AG04450 (cell line): Measurements from ENCODE around the gene GFOD2. TPM values are rescaled to one million over a fixed set of nuclear protein-coding genes. Genes with fewer than 3 reads are reported as not detected.

ENCODE experiments used
- CTCF ChIA-PET: fragments of 300-600, 350-600 bp; formaldehyde crosslinking; extraction: SDS; loops from one replicate; lab custom pipeline; 2022; ENCODE audit warnings: antibody characterized with exemption, inconsistent platforms; lab: Charles Lee
- POLR2A ChIA-PET: fragments of 350-600 bp; formaldehyde crosslinking; extraction: SDS; loops from one replicate; lab custom pipeline; 2021; ENCODE audit warnings: antibody characterized with exemption, inconsistent platforms; lab: Yijun Ruan, JAX
- DNase-seq: peaks from one replicate; pipeline ENCODE4 v3.0.0-alpha.2; 2011; ENCODE audit warnings: low read depth, low spot score
- H3K27ac ChIP-seq: one replicate; pipeline ENCODE4 v1.5.1; 2012; ENCODE audit warnings: low read depth, low read length, control low read depth
- H3K27me3 ChIP-seq: one replicate; pipeline ENCODE4 v1.6.0; 2012; ENCODE audit warnings: low read length; ENCODE audit not compliant: control insufficient read depth, insufficient read depth
- H3K4me3 ChIP-seq: 2 replicates; pipeline ENCODE4 v1.5.1; 2011; ENCODE audit warnings: mild to moderate bottlenecking, low read depth, low read length, control low read depth
- H3K9me3 ChIP-seq: 2 replicates; pipeline ENCODE4 v1.5.1; 2012; ENCODE audit warnings: low read length; ENCODE audit not compliant: control insufficient read depth, insufficient read depth
- polyA plus RNA-seq: library from polyadenylated mRNA; depleted of rRNA; stranded (reverse); fragments of >200 nt; gene quantifications from 2 replicates; pipeline ENCODE4 v1.2.3, GENCODE V29; 2011
- TF ChIP-seq, protein P1 (sequence below): IDR thresholded peaks from 2 replicates; pipeline ENCODE4 v1.5.1; 2011; ENCODE audit warnings: low read depth, low read length, control low read depth, inconsistent platforms

Gene GFOD2
- polyA plus RNA-seq, 1 experiment: 11.1 TPM

DNA sequence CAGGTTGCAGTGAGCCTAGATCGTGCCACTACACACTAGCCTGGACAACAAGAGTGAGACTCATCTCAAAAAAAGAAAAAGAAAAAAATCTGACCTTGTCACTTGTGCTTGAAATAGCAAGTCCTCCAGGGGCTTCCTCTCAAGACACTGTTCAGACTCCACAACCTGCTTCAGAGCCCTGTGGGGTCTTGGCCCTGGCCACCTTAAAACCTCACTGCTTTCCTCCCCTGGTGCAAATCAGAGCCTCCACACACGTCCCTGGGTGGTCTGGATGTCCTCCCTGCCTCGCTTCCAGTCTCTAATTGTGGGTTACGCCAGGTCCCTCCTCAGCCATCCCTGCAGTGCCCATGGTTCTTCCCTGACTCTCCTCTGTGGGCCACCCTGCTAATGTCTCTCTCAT lies 63.8 kb downstream of the GFOD2 start:
- no peak overlapping the region for H3K4me3 ChIP-seq
- H3K27ac ChIP-seq: no peak overlapping the region
- TF ChIP-seq, protein P1, sequence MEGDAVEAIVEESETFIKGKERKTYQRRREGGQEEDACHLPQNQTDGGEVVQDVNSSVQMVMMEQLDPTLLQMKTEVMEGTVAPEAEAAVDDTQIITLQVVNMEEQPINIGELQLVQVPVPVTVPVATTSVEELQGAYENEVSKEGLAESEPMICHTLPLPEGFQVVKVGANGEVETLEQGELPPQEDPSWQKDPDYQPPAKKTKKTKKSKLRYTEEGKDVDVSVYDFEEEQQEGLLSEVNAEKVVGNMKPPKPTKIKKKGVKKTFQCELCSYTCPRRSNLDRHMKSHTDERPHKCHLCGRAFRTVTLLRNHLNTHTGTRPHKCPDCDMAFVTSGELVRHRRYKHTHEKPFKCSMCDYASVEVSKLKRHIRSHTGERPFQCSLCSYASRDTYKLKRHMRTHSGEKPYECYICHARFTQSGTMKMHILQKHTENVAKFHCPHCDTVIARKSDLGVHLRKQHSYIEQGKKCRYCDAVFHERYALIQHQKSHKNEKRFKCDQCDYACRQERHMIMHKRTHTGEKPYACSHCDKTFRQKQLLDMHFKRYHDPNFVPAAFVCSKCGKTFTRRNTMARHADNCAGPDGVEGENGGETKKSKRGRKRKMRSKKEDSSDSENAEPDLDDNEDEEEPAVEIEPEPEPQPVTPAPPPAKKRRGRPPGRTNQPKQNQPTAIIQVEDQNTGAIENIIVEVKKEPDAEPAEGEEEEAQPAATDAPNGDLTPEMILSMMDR: no peak
- no peaks in the 10 kb centered on the region; the same call in 1 of the 2 replicates for H3K9me3 ChIP-seq
- DNase-seq: no peak
- ChIA-PET CTCF (no interaction called here), POLR2A (no interaction called here)
- peaks cover 19% of the 10 kb centered on the region for H3K27me3 ChIP-seq

DNA sequence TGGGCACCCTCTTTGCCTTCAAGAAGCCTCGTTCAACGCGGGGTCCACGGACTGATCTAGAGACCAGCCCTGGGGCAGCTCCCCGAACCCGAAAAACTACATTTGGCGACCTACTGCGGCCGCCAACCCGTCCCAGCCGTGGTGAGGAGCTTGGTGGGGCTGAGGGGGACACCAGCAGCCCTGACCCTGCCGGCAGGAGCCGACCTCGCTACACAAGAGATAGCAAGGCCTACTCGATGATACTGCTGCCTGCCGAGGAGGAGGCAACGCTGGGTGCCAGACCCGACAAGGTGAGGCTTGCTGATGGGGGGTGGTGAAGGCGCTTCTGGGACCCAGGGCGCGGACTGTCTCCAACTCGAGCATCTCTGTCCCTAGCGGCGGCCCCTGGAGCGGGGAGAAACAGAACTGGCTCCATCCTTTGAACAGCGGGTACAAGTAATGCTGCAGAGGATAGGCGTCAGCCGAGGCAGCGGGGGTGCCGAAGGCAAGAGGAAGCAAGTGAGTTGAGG lies 64.7 kb downstream of the GFOD2 start:
- Histone ChIP-seq H3K27ac (no peak overlapping the region), H3K9me3 (no peaks in the 10 kb centered on the region; the same call in 1 of the 2 replicates), H3K4me3 (no peak overlapping the region), H3K27me3 (peaks cover 27% of the 10 kb centered on the region)
- ChIA-PET POLR2A (no interaction called here), CTCF (no interaction called here)
- no peak for DNase-seq
- TF ChIP-seq, protein P1: no peak

DNA sequence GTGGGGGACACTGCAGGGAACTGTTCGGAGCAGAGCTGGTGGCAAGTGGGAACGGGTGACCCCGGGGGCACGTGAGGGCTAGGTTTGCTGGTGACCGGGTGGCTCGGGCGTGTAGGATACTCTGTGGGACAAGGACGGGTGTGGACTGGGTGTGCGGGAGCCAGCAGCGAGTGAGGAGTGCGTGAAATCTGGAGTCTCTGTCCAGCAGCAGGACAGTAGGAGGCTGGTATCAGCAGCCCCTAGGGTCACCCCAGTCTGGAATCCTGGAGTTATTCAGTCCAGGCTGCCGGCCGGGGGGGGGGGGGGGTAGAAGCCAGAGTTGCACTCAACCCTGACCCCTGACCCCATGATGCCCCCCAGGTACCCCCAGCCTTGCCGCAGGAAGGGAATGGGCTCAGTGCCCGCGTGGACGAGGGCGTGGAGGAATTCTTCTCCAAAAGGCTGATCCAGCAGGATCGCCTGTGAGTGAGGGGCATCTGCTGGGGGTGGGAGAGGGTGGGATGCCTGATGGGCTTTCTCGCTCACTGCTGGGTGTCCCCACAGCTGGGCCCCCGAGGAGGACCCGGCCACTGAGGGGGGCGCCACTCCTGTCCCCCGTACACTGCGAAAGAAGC lies 65.2 kb downstream of the GFOD2 start:
- CTCF ChIA-PET: no interaction called here
- peaks cover 32% of the 10 kb centered on the region for H3K27me3 ChIP-seq
- peak overlapping the region; percentile 58 for H3K4me3 ChIP-seq
- H3K27ac ChIP-seq: no peak overlapping the region
- DNase-seq: no peak
- POLR2A ChIA-PET: no interaction called here
- H3K9me3 ChIP-seq: no peaks in the 10 kb centered on the region; the same call in 1 of the 2 replicates
- TF ChIP-seq, protein P1: no peak

DNA sequence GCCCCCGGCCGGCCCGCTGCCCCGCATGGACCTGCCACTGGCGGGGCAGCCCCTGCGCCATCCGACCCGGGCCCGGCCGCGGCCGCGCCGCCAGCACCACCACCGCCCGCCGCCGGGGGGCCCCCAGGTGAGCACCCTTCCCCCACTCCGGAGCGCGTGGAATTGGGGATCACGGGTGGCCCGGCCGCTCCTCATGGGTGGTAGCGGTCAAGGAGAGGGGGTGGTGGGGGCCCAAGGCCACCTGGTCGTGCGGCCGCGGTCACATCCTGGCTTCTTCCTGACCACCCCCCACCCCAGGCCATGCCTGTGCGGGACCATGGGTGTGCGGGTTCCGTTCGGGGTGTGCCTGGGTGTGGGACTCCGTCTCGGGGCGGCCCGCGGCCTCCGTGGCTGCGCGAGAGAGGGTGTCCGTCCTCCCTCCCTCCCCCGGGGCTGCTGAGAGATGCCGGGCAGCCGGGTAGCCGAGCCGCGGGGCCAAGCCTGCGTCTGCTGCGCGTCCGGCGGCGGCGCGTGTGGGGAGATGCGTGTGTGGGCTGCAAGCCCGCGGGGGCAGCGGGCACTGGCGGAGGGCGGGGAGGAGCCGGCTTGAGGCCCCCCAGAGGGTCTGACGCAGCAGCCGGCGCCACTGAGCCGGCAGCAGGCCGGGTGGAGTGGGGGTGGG lies 65.9 kb downstream of the GFOD2 start:
- H3K27ac ChIP-seq: no peak overlapping the region
- ChIA-PET CTCF (interaction anchor here (1.2 kb wide), 1 partner anchor 106 kb away, joined by 4 read pairs; no protein-coding TSS in a partner anchor), POLR2A (no interaction called here)
- H3K9me3 ChIP-seq: no peaks in the 10 kb centered on the region; the same call in 1 of the 2 replicates
- peaks cover 38% of the 10 kb centered on the region for H3K27me3 ChIP-seq
- TF ChIP-seq, protein P1: peak; percentile 26
- DNase-seq: no peak
- H3K4me3 ChIP-seq: peak overlapping the region; percentile 58
